Fibroblast of villous mesenchyme (primary cell): Measurements from ENCODE around the gene RHOBTB1. TPM values are rescaled to one million over a fixed set of nuclear protein-coding genes. Genes with fewer than 3 reads are reported as not detected.

ENCODE experiments used
- DNase-seq: peaks from one replicate; pipeline ENCODE4 v3.0.0-alpha.2; 2010; ENCODE audit warnings: low read depth
- H3K4me3 ChIP-seq: 2 replicates; pipeline ENCODE4 v1.5.1; 2011; ENCODE audit warnings: low read depth, mild to moderate bottlenecking, low read length
- total RNA-seq: library from RNA; depleted of rRNA; stranded (reverse); fragments of >200 nt; gene quantifications from 2 replicates; pipeline ENCODE4 v1.2.3, GENCODE V29; 2012
- TF ChIP-seq, protein P1 (sequence below): IDR thresholded peaks from 2 replicates; pipeline ENCODE4 v1.5.1; 2012; ENCODE audit warnings: low read depth, mild to moderate bottlenecking, low read length; ENCODE audit not compliant: insufficient read depth

RHOBTB1 gene
- total RNA-seq: 26.8 and 42.2 TPM in 2 replicates

DNA sequence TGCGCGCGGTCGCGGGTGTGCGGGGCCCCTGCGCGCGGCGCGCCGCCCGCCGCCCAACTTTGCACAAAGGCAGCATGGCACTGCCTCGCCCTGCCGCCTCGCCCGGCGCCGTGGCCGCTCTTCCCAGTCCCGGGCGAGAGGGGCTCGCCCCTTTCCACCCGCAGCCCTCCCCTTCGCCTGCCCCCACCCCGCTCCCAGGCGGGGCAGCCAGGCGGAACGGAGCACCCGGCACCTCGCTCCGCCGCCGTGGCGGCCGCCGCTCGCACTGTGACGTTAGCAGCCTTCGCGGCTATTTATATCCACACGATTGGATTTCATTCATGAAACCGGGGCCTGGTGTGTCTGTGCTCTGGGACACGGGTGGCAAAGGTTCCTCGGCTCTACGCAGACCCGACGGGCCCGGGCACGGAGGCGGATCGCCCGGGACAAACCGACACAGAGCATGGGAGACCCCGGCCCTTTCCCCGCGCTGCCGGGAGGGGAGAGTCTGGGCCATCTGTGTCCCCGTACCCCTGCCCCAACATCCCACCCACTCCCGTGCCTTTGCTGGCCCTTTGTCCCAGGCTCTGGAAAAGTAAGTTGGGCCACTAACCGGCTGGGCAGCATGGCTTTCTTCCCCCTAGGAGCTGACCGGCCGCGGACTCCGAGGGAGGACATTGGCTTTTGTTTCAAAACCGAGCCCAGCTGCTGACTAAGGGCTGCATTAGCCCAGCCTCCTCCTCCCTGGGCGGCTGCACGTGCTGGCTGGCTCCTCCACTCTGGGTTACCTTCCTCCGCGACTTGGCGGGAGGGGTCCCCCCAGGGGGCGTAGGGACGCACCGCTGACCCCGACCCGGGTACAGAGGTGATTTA lies at the start of gene RHOBTB1:
Gene RHOBTB1 (minus strand): TSS at position 128 of the 852 bp plus-strand sequence. CDS start 32,643 bp downstream, outside the sequence.
- DNase-seq: peak; percentile 90
- TF ChIP-seq, protein P1, sequence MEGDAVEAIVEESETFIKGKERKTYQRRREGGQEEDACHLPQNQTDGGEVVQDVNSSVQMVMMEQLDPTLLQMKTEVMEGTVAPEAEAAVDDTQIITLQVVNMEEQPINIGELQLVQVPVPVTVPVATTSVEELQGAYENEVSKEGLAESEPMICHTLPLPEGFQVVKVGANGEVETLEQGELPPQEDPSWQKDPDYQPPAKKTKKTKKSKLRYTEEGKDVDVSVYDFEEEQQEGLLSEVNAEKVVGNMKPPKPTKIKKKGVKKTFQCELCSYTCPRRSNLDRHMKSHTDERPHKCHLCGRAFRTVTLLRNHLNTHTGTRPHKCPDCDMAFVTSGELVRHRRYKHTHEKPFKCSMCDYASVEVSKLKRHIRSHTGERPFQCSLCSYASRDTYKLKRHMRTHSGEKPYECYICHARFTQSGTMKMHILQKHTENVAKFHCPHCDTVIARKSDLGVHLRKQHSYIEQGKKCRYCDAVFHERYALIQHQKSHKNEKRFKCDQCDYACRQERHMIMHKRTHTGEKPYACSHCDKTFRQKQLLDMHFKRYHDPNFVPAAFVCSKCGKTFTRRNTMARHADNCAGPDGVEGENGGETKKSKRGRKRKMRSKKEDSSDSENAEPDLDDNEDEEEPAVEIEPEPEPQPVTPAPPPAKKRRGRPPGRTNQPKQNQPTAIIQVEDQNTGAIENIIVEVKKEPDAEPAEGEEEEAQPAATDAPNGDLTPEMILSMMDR: no peak

DNA sequence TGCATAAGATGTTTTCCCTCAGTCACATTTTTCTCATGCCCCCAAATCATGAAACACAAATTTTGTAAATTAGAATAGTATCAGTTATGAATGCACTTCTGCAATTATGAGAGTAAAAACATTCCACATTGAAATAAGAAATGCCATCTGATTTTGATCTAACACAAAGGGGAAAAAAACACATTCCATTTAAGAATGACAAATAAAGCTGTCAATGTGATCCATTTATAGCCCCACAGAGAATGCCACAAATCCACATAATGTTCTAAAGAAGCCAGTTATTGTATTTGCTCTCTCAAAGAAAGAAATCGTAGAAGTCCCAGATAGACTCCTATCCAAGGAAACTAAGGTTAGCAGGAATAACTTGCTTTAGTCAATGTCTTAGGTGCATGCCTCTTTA lies 48.7 kb upstream of the RHOBTB1 start:
- no peak for DNase-seq
- H3K4me3 ChIP-seq: no peak overlapping the region
- TF ChIP-seq, protein P1: no peak

More for the DNA sequence above, at the start of gene RHOBTB1:
- peak within 1 kb of the TSS; percentile 81 for H3K4me3 ChIP-seq

DNA sequence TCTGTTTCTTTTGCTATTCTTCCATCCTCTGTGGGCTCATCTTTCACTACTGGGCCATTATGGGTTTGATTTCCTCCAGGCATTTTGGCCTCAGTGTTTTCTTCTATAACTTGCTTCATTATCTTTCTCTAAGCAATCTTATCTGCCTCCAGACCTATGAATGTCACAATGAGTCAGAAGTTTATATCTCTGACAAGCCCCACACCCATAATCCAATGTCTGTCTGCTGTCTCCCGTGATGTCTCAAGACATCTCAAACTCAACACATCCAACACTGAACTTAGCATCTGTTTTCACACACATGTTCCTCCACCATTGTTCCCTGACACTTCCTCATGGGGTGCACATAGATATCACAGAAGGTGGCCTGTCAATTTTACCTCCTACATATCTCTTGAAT lies 46.7 kb upstream of the RHOBTB1 start:
- TF ChIP-seq, protein P1: no peak
- no peak overlapping the region for H3K4me3 ChIP-seq
- DNase-seq: peak; percentile 69

- H3K4me3 ChIP-seq: no peak overlapping the region
- DNase-seq: peak; percentile 86
- TF ChIP-seq, protein P1: no peak
Measured at GRCh38 chr10:60989400-60989876, 45.5 kb upstream of the RHOBTB1 start.

- no peak overlapping the region for H3K4me3 ChIP-seq
- DNase-seq: no peak
- TF ChIP-seq, protein P1: no peak
Measured at GRCh38 chr10:60986791-60987190, 42.8 kb upstream of the RHOBTB1 start.

- no peak overlapping the region for H3K4me3 ChIP-seq
- TF ChIP-seq, protein P1: no peak
- DNase-seq: no peak
Measured at GRCh38 chr10:60985951-60986350, 42.0 kb upstream of the RHOBTB1 start.
